HG03045 (cell line): Measurements from ENCODE around the gene TAS1R3.

Experiments used
- ATAC-seq: cut with Tn5 transposase; IDR thresholded peaks from one replicate; pipeline ENCODE4 v1.9.1; 2021; ENCODE audit warnings: mild to moderate bottlenecking, moderate library complexity; ENCODE audit not compliant: unreplicated experiment

TAS1R3 gene

DNA sequence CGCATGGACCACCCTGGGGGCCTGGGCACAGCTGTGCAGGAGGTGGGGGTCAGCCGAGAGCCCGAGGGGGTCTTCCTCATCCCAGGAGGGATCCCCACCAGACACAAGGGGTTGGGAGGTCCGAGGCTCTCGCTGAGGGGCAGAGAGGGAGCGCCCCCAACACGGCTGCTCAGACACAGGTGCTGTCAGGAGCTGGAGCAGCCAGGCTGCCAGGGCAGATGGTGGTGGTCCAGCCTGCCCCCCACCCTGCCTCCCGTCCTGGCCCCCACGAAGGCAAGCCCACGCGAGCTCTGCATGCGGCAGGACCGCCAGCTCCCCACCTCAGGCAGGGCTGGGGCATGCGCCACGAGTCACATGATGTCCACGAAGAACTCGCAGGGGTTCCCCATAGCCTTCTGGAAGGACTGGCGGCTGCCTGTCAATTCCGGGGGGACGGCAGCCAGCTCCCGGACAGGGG, 4.7 kb downstream of the TAS1R3 start:
- ATAC-seq = no peak

DNA sequence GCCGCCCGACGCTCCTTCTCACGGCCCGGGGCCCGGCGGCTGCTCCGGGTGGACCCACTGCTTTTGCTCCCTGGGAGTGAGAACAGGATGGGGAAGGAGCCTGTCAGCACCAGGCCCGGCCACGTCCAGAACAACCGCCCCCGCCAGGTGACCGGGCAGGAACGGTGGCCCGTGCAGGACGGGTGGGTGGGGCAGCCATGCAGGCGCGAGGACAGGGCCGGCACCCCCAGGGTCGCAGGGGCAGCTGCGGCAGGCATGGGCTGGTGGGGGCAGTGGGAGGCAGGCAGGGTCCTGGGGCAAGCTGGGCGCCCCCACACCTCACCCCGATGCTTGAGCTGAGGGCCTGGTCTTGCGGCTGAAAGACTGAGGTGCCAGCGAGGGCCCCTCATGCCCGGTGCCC, 5.4 kb downstream of the TAS1R3 start:
- ATAC-seq = no peak

GRCh38 chr1:1336931-1337792, 6.1 kb downstream of the TAS1R3 start:
- ATAC-seq = no peak

GRCh38 chr1:1337793-1338147, 6.7 kb downstream of the TAS1R3 start:
- no peak for ATAC-seq

- no peak for ATAC-seq
These were observed 7.2 kb downstream of the TAS1R3 start for GRCh38 chr1:1338278-1338677.

GRCh38 chr1:1340185-1340584, 9.1 kb downstream of the TAS1R3 start:
- ATAC-seq = no peak

DNA sequence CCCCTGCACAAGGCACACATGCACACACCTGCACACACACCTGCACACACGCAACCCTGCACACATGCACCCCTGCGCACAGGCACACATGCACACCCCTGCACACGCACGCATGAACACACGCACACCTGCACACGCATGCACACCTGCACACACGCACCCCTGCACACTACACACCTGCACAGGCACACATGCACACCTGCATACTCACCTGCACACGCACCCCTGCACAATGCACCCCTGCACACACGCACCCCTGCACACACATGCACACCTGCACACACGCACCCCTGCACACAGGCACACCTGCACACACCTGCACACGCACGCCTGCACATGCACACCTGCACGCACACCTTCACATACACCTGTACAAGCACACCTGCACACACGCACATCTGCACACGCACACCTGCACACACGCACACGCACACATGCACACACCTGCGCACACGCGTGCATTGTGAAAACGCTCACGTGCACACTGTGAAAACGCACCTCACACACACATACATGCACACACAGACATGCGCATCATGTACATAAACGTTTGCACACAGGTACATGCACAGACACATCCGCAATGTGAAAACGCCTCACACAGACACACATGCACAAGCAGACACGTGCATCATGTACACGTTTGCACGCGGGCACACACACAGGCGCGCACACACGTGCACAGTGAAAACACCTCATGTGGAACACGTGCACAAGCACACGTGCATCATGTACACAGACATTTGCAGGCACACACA, 9.9 kb downstream of the TAS1R3 start:
- no peak for ATAC-seq

- no peak for ATAC-seq
These were observed 10.5 kb downstream of the TAS1R3 start for GRCh38 chr1:1341549-1342021.

DNA sequence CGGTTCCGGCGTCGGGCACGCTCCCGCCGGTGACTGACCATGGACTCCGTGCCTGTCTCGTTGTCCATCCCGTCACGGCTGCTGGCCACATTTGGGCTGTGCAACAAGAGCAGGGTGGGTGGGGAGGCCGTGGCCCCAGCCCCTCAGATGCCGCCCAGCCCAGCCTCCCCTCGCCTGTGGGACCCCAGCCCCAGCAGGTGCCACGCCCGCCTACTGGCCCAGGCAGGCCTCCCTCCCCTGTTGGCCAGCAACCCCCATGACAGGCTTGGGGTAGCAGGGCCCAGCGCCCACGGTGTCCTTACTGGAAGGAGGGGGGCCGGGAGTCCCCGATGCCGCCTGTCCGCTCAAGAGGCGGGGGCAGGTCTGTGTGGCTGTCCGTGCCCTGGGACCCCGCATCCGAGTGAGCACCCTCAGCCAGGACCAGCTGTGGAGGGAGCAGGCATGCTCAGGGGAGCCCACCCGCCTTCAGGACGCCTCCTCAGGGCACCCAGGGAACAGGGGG, 11.0 kb downstream of the TAS1R3 start:
- ATAC-seq = no peak

GRCh38 chr1:1342584-1343115, 11.6 kb downstream of the TAS1R3 start:
- no peak for ATAC-seq

- no peak for ATAC-seq
These were observed 12.8 kb downstream of the TAS1R3 start for GRCh38 chr1:1343811-1344421.

DNA sequence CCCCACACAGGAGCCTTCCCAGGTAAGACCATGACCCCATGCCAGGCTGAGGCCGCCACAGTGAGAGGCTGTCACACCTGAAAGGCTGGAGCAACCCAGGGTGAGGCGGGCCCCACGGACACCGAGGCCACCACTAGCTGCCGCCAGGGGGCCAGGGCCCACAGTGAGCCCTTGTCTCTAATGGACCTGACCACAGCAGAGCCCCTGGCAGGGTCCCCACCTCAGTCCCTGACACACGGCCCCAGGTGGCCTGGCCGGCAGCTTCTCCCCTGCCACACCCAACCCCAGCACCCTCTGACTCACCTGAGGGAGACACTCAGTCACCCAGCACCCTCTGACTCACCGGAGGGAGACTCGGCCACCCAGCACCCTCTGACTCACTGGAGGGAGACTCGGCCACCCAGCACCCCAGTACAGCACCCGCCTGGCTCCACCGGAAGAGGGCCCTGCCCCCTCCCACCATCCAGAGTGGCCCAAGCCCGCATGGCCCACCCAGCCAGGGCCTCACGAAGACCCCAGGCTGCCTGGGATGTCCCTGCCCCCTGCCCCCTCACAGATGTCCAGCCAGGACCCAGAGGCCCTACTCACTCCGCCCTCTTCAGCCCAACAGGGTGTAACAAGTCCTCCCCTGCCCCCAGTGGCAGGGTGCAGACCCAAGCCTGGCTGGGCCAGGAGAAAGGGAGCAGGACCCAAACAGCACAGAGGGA, 13.7 kb downstream of the TAS1R3 start:
- ATAC-seq = no peak

DNA sequence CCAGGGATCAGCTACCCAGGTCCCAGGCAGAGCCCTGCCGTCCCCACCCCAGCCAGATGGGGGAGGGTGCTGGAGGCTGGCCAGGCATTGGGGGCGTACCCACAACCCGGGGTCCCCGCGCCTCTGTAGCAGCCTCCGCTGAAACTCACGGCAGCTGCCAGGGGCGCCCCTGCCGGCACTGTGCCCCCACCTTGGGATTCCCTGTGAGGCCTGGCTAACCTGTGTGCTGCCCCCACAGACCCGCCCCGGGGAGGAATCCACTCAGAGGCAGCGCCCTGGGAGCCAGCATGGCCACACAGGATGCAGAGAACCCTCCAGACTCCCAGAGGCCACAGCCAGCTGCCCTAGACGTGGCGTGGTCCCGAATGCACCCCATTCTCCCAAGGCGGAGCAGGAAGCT, 14.3 kb downstream of the TAS1R3 start:
- no peak for ATAC-seq

DNA sequence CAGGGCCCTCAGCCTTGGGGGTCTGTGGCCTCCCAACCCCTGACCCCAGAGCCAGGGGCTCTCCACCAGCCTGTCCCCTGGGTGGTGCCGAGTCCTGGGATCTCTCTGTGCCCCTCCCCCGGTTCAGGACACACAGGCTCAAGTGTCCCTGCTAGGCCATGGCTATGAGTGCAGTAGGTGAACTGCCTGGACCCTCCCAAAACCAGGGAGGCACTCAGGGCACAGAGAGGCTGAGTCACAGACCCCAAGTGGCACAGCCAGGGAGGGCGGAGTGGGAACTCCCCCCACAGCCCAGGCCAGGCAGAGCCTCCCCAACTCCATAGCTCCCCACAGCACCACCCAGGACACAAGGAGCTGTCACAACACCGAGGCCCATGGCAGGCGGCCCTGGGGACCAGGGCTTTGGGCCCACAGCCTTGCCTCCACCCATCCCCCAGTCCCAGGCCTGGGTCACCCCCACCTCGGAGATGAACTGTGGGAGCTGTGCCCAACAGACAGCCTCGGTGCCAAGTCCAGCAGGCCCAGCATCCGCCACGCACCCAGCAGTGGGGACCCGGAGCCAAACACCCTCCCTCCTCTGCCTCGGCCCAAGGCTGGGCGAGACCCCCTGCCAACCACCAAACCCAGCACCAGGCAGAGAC, 14.9 kb downstream of the TAS1R3 start:
- no peak for ATAC-seq

- no peak for ATAC-seq
These were observed 15.4 kb downstream of the TAS1R3 start for GRCh38 chr1:1346501-1346890.

DNA sequence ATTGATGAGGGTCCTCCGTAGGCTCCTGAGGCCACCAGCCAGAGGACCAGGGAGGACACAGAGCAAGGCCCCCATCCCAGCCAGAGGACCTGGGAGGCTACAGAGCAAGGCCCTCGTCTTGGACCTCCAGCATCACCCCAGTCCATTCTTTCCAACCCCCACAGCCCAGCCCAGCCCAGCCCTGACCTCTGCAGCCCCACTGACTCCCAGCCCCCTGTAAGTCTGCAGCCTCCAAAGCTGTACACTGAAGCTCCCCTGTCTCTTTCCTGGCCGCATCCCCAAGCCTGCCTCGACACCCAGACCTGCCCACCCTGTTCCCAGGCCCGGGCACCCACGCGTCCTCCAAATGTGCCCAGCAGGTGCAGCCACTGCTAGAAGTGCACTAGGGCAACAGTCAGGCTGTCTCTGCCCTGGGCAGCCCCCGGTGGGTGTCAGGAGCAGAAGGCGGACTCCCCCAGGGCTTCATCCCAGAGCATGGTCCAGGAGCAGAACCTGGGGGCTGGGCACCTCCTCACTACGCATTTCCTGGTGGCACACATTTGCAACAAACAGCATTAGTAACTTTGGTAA, 16.0 kb downstream of the TAS1R3 start:
- no peak for ATAC-seq

- no peak for ATAC-seq
These were observed 16.8 kb downstream of the TAS1R3 start for GRCh38 chr1:1347663-1348419.

DNA sequence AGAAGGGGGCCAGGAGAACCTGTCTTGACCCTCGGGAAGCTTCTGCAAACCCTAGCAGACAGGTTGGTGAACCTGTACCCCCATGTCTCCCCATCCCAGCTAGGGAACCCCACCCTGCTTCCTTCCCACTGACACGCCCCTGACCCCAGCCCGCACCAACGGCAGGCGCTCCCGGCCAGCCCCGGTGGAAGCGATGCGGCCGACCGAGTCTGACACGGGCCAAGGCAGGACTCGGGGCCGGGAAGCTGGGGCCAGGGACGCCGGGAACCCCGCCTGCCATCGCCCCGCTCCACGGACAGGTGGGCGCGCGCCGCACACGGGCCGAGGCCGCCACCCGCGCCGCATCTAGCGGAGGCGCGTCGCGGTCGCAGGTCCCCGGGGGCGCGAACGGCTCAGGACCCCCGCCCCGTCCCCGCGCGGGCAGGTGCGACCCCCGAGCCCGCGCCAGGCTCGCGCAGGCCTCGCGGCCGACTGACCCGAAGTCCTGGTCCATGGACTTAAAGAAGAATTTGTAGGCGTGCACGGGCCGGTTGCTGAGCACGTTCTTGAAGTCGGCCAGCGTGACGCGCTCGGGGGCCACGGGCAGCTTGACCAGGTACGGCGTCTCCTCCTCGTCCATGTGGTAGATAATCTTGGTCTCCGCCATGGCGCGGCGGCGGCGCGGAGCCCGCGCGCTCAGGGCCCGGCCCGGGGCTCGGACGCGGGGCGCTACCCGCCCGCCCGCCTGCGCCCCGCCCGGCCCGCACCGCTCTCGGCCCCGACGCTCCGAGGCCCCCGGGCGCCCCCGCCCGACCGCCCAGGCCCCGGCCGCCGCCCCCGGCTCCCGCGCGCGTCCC, 17.6 kb downstream of the TAS1R3 start:
- ATAC-seq = peak; percentile 25
